SK-MEL-5 (cell line): ENCODE results near the gene C9orf72. TPM values are rescaled to one million over a fixed set of nuclear protein-coding genes. Genes with fewer than 3 reads are reported as not detected.

Experiments used
- DNase-seq: peaks from one replicate; pipeline ENCODE4 v3.0.0-alpha.2; 2016; ENCODE audit warnings: low read depth, low spot score
- in situ Hi-C: cut with HindIII; loops from 2 replicates; pipeline ENCODE4 v1.10.0; 2016; ENCODE audit warnings: low sequenced_read_pairs, high pct_unique_total_duplicates, low pct_unique_long_range_greater_than_20kb
- total RNA-seq: library from RNA; depleted of rRNA; stranded (reverse); fragments of >200 nt; shearing (Covaris generic); gene quantifications from 2 replicates; pipeline ENCODE4 v1.2.3, GENCODE V29; 2014

The C9orf72 gene
- total RNA-seq, 1 experiment from 2014 or later, result not detected

- in situ Hi-C loops, result no loop called here
- no peak for DNase-seq
These were observed 25.1 kb downstream of the C9orf72 start for GRCh38 chr9:27548055-27548741.

GRCh38 chr9:27545471-27545870 lies 27.8 kb downstream of the C9orf72 start:
- in situ Hi-C loops, result no loop called here

GRCh38 chr9:27542508-27542907 lies 30.8 kb downstream of the C9orf72 start:
- in situ Hi-C loops, result no loop called here
- no peak for DNase-seq

More at GRCh38 chr9:27545471-27545870, 27.8 kb downstream of the C9orf72 start:
- no peak for DNase-seq

GRCh38 chr9:27541740-27542139 lies 31.5 kb downstream of the C9orf72 start:
- no peak for DNase-seq
- in situ Hi-C loops, result no loop called here

GRCh38 chr9:27540502-27540901 lies 32.8 kb downstream of the C9orf72 start:
- in situ Hi-C loops, result no loop called here
- DNase-seq, result no peak

- DNase-seq, result no peak
- in situ Hi-C loops, result no loop called here
These were observed 33.5 kb downstream of the C9orf72 start for GRCh38 chr9:27539479-27540441.

- in situ Hi-C loops, result no loop called here
- no peak for DNase-seq
These were observed 34.6 kb downstream of the C9orf72 start for GRCh38 chr9:27538647-27539046.

- in situ Hi-C loops, result no loop called here
- no peak for DNase-seq
These were observed 35.5 kb downstream of the C9orf72 start for GRCh38 chr9:27537756-27538155.

GRCh38 chr9:27537027-27537435 lies 36.2 kb downstream of the C9orf72 start:
- in situ Hi-C loops, result no loop called here
- DNase-seq, result no peak

- in situ Hi-C loops, result no loop called here
These were observed 37.1 kb downstream of the C9orf72 start for GRCh38 chr9:27536168-27536567.

GRCh38 chr9:27535701-27536118 lies 37.6 kb downstream of the C9orf72 start:
- in situ Hi-C loops, result no loop called here
- no peak for DNase-seq

More at GRCh38 chr9:27536168-27536567, 37.1 kb downstream of the C9orf72 start:
- no peak for DNase-seq

- in situ Hi-C loops, result no loop called here
- no peak for DNase-seq
These were observed 38.5 kb downstream of the C9orf72 start for GRCh38 chr9:27534658-27535209.

GRCh38 chr9:27534131-27534530 lies 39.1 kb downstream of the C9orf72 start:
- in situ Hi-C loops, result no loop called here
- no peak for DNase-seq

- in situ Hi-C loops, result no loop called here
- DNase-seq, result no peak
These were observed 40.0 kb downstream of the C9orf72 start for GRCh38 chr9:27533311-27533710.

- in situ Hi-C loops, result no loop called here
- DNase-seq, result no peak
These were observed 41.2 kb downstream of the C9orf72 start for GRCh38 chr9:27532046-27532445.

- in situ Hi-C loops, result no loop called here
- no peak for DNase-seq
These were observed 42.1 kb downstream of the C9orf72 start for GRCh38 chr9:27530915-27531755.
